HepG2 (cell line): ENCODE results near the gene KLHL30. TPM values are rescaled to one million over a fixed set of nuclear protein-coding genes. Genes with fewer than 3 reads are reported as not detected.

Experiments
- ATAC-seq: fragments of 200-7000 bp; cut with Tn5 transposase; 3 replicates; pipeline ENCODE4 v1.9.1; 2020; ENCODE audit warnings: mild to moderate bottlenecking, moderate library complexity
- BruUV-seq: library from RNA; stranded (reverse); fragments of 400-500 nt; replicated peaks from 2 replicates; lab custom pipeline; 2021; lab: Mats Ljungman, UMichigan
- CTCF ChIA-PET: fragments of 300-600 bp; formaldehyde crosslinking; extraction: SDS; loops from one replicate; lab custom pipeline; 2021; ENCODE audit warnings: low total read pairs, inconsistent platforms, low intra/inter-chr PET ratio; lab: Yijun Ruan, JAX
- POLR2A ChIA-PET: fragments of 350-600 bp; sonication (Branson Sonifier 250); formaldehyde crosslinking; loops from one replicate; lab custom pipeline; 2020; ENCODE audit warnings: antibody characterized with exemption, inconsistent platforms; lab: Yijun Ruan, JAX
- DNase-seq: peaks from one replicate; pipeline ENCODE4 v3.0.0-alpha.2; 2015; ENCODE audit warnings: low spot score
- FAIRE-seq: peaks from 3 replicates; lab custom pipeline; 2011; peaks lifted over from hg19 to GRCh38; lab: Jason Lieb, UNC
- H2AFZ ChIP-seq: one replicate; pipeline ENCODE4 v1.6.1; 2011; ENCODE audit warnings: low read length, inconsistent platforms
- H3K27ac ChIP-seq: fragments of 300-600 bp; 3 replicates; pipeline ENCODE4 v1.8.0; 2011; ENCODE audit warnings: mixed run types, mild to moderate bottlenecking, mixed read lengths, low read length, inconsistent platforms; ENCODE audit not compliant: insufficient read depth; ENCODE audit errors: extremely low read length
- H3K27me3 ChIP-seq, 2 experiments: fragments of 200-600 bp in 1 of 2; 2 replicates in 1 of 2; 3 replicates in 1 of 2; pipeline versions ENCODE4 v1.6.0 to v1.8.0; 2011; ENCODE audit warnings: low read length in 2 of 2, mild to moderate bottlenecking in 2 of 2, moderate library complexity in 2 of 2, inconsistent platforms in 1 of 2; ENCODE audit not compliant: insufficient read depth in 2 of 2, control insufficient read depth in 1 of 2
- H3K36me3 ChIP-seq, 2 experiments: fragments of 200-600 bp in 1 of 2; replicated peaks in 1 of 2; 2 replicates in 1 of 2; 3 replicates in 1 of 2; pipeline versions ENCODE4 v1.5.1 to v1.8.0; 2011; ENCODE audit warnings: low read length in 2 of 2, inconsistent platforms in 1 of 2; ENCODE audit not compliant: insufficient read depth in 2 of 2, control insufficient read depth in 1 of 2
- H3K4me1 ChIP-seq: 2 replicates; pipeline ENCODE4 v1.5.1; 2012; ENCODE audit warnings: low read length, inconsistent platforms; ENCODE audit not compliant: insufficient read depth
- H3K4me2 ChIP-seq: 2 replicates; pipeline ENCODE4 v1.6.0; 2011; ENCODE audit warnings: low read depth, low read length, inconsistent platforms
- H3K4me3 ChIP-seq, 3 experiments: fragments of 200-600 bp in 1 of 3; sonication (generic), shearing (Covaris generic) in 1 of 3; replicated peaks in 1 of 3; 2 replicates each; pipeline ENCODE4 v1.5.1; 2011 to 2016; ENCODE audit warnings: low read length in 3 of 3, inconsistent platforms in 2 of 3, low read depth in 2 of 3, mild to moderate bottlenecking in 2 of 3, control low read depth in 1 of 3, mixed read lengths in 1 of 3; ENCODE audit not compliant: insufficient read depth in 1 of 3
- H3K79me2 ChIP-seq: one replicate; pipeline ENCODE4 v1.6.1; 2011; ENCODE audit warnings: low read length, inconsistent platforms; ENCODE audit not compliant: insufficient read depth
- H3K9ac ChIP-seq: 2 replicates; pipeline ENCODE4 v1.6.0; 2011; ENCODE audit warnings: mild to moderate bottlenecking, low read depth, low read length, inconsistent platforms; ENCODE audit not compliant: insufficient read depth
- H3K9me3 ChIP-seq: 2 replicates; pipeline ENCODE4 v1.5.1; 2012; ENCODE audit warnings: mild to moderate bottlenecking, low read length
- H4K20me1 ChIP-seq: 2 replicates; pipeline ENCODE4 v1.6.0; 2011; ENCODE audit warnings: inconsistent platforms, mild to moderate bottlenecking, low read length, moderate library complexity; ENCODE audit not compliant: insufficient read depth
- AGO2 ChIP-seq: fragments of 200-400 bp; formaldehyde crosslinking; optimal IDR thresholded peaks from 2 replicates; pipeline ENCODE3; 2017; ENCODE audit warnings: mild to moderate bottlenecking, low read depth, low read length, moderate library complexity
- HES4 ChIP-seq: sonication (generic); formaldehyde crosslinking; IDR thresholded peaks from 2 replicates; pipeline ENCODE4 v1.9.0; 2021; ENCODE audit warnings: mild to moderate bottlenecking, missing genetic modification reagents, borderline replicate concordance
- MTA1 ChIP-seq: sonication (generic); formaldehyde crosslinking; IDR thresholded peaks from 2 replicates; pipeline ENCODE4 v1.4.0; 2020; ENCODE audit warnings: missing genetic modification reagents, mild to moderate bottlenecking, borderline replicate concordance
- PAF1 ChIP-seq: IDR thresholded peaks from 2 replicates; pipeline ENCODE4 v1.6.1; 2016; ENCODE audit warnings: missing genetic modification reagents, missing compliant biosample characterization
- ZSCAN31 ChIP-seq: sonication (generic); formaldehyde crosslinking; IDR thresholded peaks from 2 replicates; pipeline ENCODE4 v1.5.0; 2020; ENCODE audit warnings: low read depth, mild to moderate bottlenecking, missing genetic modification reagents
- WGBS: methylation state at CpG from one replicate; pipeline ENCODE4 v1.1.6; 2017; ENCODE audit warnings: low lambda C conversion rate; 5-methylcytosine and 5-hydroxymethylcytosine counted together
- in situ Hi-C: cut with HindIII; loops from 2 replicates; pipeline ENCODE4 v1.10.0; 2017; ENCODE audit warnings: low pct_unique_long_range_greater_than_20kb; ENCODE audit not compliant: extremely low pct_ligation_motif_present
- intact Hi-C: fragments of 100-400 bp; cut with micrococcal nuclease; formaldehyde crosslinking; loops from one replicate; pipeline ENCODE4 v1.10.0; 2022; ENCODE audit not compliant: unreplicated experiment
- polyA plus RNA-seq, 8 experiments: library from polyadenylated mRNA; depleted of rRNA in 3 of 8; stranded (reverse) in 7 of 8; unstranded in 1 of 8; fragments of >200 nt; fragmentation: Illumina TruSeq in 4 of 8; extraction: Trizol in 4 of 8; gene quantifications; 2 replicates each; pipeline versions ENCODE4 v1.2.1 to v1.2.3, GENCODE V29; 2011 to 2016; ENCODE audit warnings: low read depth in 4 of 8, missing spikeins in 1 of 8, mixed read lengths in 1 of 8; ENCODE audit not compliant: insufficient read depth in 1 of 8
- total RNA-seq, 5 experiments: library from RNA; depleted of rRNA; stranded (reverse); fragments of >200 nt; fragmentation: Illumina TruSeq; extraction: Trizol; gene quantifications; 2 replicates each; pipeline ENCODE4 v1.2.3, GENCODE V29; 2016; ENCODE audit warnings: low read depth in 1 of 5
- TF ChIP-seq, protein P1 (sequence below): IDR thresholded peaks from 2 replicates; pipeline ENCODE4 v1.6.1; 2016; ENCODE audit warnings: mild to moderate bottlenecking, missing biosample characterization, missing genetic modification reagents
- TF ChIP-seq, protein P2 (sequence below): sonication (generic); formaldehyde crosslinking; IDR thresholded peaks from 2 replicates; pipeline ENCODE4 v1.5.0; 2020; ENCODE audit warnings: missing genetic modification reagents, mild to moderate bottlenecking, borderline replicate concordance

Gene KLHL30
- total and polyA plus RNA-seq, 2 of the 13 experiments (the other 11 are each of a cell fraction or from before 2014, with no cell fraction given) = 0.05 TPM; not detected in 1

DNA sequence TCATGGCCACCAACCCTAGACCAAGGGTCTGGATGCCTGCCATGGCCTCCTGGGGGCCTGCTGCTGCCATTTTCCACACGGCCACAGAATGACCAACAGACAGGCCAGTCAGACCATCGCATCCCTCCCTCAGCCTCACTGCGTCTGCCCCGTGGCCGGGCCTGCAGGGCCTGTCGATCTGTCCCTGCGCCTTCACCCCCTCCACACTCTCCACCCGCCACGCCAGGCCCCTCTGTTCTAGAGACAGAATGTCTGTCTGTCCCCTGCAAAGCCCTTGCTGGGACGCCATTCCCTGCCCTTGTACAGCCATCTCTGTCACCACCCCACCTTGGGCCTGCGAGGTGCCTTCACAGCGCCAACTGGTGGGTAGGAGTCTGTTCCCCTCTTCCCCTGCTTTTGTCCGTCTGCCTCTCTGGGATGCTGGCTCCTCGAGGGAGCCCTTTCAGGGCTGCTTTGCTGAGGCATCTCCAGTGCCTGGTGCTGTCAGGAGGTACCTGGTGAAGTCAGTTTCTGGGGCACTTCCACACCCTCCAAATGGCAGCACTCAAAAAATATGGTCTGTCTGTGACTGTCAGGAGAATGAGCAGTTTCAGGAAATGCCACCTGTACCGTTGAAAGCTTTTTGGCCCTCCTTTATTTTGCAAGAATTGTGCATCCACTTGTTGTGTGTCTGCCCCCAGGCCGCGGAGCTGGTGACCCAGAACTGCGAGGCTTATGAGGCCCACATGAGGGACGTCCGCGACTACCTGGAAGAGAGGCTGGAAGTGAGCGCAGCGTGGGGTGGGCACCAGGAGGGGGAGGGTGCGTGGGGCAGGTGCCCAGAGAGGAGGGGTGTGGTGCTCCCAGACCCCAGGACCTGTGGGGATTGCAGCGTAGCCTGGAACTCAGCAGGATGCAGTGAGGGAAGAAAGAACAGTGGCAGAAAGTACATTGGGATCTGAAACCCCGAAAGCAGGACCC, 45.0 kb upstream of the KLHL30 start:
- no peaks in the 10 kb centered on the region for H3K79me2 ChIP-seq
- no peak overlapping the region for H2AFZ ChIP-seq
- H3K9ac ChIP-seq = no peak overlapping the region
- no peak overlapping the region for H3K27ac ChIP-seq
- peaks cover 2 to 4% of the 10 kb centered on the region in 2 experiments; a peak in 1 of 5 replicates for H3K36me3 ChIP-seq
- no peak overlapping the region for H3K4me2 ChIP-seq
- H3K9me3 ChIP-seq = no peaks in the 10 kb centered on the region
- POLR2A ChIA-PET = no interaction called here
- CTCF ChIA-PET = no interaction called here
- H4K20me1 ChIP-seq = no peaks in the 10 kb centered on the region
- TF ChIP-seq, protein P1, sequence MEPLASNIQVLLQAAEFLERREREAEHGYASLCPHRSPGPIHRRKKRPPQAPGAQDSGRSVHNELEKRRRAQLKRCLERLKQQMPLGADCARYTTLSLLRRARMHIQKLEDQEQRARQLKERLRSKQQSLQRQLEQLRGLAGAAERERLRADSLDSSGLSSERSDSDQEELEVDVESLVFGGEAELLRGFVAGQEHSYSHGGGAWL (CRISPR knock-in tag) = no peak
- 0 out of 2 replicates have a peak, but pooled peaks have one; percentile 42 for TF ChIP-seq HES4
- TF ChIP-seq, protein P2, sequence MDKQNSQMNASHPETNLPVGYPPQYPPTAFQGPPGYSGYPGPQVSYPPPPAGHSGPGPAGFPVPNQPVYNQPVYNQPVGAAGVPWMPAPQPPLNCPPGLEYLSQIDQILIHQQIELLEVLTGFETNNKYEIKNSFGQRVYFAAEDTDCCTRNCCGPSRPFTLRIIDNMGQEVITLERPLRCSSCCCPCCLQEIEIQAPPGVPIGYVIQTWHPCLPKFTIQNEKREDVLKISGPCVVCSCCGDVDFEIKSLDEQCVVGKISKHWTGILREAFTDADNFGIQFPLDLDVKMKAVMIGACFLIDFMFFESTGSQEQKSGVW = no peak
- 0 out of 2 replicates have a peak, but pooled peaks have one; percentile 52 for TF ChIP-seq PAF1 (CRISPR knock-in tag)
- TF ChIP-seq ZSCAN31 = 0 out of 2 replicates have a peak, but pooled peaks have one; percentile 33
- TF ChIP-seq AGO2 = peak; percentile 78
- 0 out of 2 replicates have a peak, but pooled peaks have one; percentile 3 for TF ChIP-seq MTA1
- ATAC-seq (no peak), DNase-seq (no peak), FAIRE-seq (no peak)
- H3K4me3 ChIP-seq = no peak overlapping the region
- BruUV-seq = no TSS peak
- WGBS = 94% methylated on average over 26 of the region's 26 CpGs
- no peaks in the 10 kb centered on the region for H3K27me3 ChIP-seq
- H3K4me1 ChIP-seq = no peaks in the 10 kb centered on the region
- in situ Hi-C loops = no loop called here
- intact Hi-C loops = no loop called here
